Stimulated activated CD8-positive, alpha-beta memory T cell treated with anti-CD3 and anti-CD28 coated beads, Interleukin-7, amount 100 ng/mL, for 1 hour (primary cell): ENCODE data around the gene DCHS2.

Experiments
- DNase-seq, 2 donors: peaks; one replicate each; pipeline ENCODE4 v3.0.0-alpha.2; 2020; ENCODE audit warnings: low read depth in 2 of 2

DCHS2 gene

DNA sequence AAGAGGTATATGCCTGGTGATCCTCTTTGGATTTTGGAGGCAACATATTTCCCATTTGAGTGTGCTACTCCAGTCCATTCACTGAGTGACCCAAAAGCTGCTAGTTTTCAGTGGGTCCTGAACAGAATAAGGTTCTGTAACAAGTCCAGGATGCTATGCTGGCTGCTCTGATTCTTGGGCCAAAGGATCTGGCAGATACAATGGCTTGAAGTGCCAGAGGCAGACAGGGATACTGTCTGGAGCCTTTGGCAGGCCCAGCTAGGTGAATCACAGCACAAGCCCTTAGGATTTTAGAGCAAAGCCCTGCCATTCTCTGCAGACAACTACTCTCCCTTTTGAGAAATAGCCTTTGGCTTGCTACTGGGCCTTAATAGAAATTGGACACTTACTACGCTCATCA, 40.6 kb downstream of the DCHS2 start:
- no peak for DNase-seq

DNA sequence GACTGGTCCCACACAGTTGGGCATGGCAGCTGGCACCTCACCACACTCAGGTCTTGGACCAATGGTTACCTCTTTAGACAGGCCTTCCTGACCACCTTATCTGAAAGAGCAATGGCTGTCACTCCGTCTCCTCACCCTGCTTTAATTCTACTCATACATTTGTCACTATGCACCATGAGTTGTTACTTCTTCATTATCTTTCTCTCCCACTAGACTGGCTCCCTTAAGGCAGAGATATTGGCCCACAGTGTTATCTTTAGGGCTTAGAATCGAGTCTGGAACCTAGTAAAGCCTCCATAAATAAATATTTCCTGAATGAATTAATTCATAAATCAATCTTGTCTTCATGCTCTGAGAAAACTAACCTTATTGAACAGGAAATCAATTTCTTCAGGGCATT, 46.6 kb downstream of the DCHS2 start:
- no peak for DNase-seq

DNA sequence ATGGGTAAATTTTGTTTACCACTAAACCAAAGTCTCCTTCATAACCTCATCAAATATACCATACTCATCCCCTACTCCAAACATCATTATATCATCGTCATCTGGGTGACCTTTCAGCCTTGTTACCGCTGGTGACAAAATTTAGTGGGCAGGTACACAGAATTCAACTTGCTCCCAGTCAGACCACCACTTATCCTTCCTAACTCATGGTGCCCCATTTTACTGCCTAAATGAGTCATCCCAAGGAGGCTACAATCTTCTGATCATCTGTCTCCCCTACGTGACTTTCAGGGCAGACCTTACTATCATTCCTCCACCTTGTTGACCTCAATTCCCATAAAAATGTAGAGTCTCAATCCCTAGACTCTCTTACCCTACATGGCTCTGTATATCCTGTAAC, 49.6 kb downstream of the DCHS2 start:
- no peak for DNase-seq

DNA sequence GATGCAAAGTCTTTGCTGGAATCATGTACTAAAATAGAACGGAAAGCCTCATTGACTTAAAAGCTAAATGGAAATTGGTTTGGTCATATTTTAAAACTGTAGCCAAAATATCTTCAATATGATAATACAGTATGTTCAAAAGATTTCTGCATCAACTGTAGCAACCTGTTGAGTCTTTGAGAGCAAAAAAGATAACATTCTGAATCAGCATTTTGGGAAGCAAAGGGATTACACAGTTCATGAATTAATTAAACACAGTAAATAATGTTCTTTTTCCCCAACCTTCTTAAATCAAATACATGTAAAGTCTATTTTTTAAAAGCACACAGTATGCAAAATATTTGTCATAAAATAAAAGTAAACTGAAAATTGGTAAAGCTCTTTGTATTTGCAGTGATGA, 50.5 kb downstream of the DCHS2 start:
- no peak for DNase-seq

DNA sequence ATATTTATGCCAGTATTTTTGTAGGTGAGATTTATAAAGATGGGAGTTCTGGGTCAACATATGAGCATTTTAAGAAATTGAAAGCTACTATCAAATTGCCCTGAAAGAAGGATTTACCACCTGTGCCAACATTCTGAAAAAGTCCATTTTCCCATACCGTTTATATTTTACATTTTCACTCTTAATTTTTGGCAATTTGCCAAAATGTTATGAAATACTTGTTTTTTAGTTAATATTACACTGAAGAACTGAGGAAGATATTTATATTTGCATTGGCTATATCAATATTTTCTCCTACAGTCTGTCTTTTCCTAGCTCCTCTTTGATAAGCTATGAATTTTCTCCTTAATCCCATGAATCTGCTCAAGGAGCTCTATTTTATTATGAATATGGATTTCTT, 52.4 kb downstream of the DCHS2 start:
- DNase-seq, result no peak

DNA sequence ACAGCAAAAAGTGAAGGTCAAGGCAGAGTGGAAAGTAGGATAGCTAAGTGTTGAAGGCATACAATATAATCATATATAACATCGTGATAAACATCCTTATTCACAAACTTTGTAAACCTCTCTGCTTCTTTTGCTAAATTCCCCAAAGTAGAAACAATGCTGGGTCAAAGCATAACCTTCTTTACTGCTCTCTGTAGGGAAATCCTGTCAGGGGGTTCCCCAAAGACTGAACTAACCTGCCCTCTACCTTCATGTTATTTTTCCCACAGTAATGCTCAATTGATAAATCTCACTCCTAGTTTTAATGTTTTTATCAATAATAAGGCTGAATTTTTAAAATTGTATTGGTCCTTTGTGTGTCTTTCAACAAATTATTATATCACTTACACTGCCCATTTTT, 55.7 kb downstream of the DCHS2 start:
- DNase-seq, result no peak

DNA sequence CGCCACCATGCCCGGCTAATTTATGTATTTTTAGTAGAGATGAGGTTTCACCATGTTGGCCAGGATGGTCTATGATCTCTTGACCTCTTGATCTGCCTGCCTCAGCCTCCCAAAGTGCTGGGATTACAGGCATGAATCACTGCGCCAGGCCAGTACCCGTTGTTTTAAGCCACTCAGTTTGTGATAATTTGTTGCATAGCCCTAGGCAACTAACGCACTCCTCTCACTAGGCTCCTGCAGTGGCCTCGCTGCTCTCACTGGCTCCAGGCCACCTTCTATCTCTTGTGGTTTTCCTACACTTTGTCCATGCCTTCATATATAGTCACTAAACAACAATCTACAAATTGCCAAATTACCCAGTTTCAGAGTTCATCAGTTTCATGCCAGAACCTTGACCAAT, 58.1 kb downstream of the DCHS2 start:
- no peak for DNase-seq

DNA sequence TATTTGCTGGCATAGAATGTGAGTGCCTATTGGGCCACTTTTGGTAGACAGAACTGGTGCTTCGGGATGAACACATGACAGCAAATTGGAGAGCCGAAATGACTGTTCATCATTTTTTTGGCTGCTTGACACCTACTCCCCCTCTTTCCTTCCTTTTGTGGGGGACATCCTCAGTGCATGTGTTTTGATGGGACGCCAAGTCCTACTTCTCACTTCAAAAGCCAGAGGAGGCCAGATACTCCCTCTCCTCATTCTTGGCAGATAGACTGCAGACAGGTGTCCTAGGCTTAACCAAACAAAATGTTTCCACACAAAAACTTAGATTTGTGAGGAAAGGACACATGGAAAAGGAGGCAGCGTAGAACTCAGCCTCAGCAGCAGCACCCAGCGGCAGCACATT, 62.4 kb downstream of the DCHS2 start:
- no peak for DNase-seq

DNA sequence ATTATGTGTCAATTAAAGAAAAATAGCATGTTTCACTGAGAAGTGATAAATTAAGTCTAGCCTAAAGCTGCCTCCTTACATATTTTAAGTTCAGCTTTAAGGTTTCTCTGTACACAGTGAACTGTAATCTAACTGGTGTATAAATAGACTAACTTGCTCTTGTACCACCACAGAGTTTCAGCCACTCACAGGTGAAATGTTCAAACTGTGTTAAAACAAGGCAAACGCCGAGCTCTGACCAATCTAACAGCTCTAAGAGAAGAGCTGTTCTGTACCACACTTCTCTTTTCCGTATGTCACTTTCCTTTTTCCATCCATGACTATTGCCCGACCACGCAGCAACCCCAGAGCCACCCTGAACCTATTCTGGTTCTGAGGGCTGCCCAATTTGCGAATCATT, 64.5 kb downstream of the DCHS2 start:
- DNase-seq, result no peak

DNA sequence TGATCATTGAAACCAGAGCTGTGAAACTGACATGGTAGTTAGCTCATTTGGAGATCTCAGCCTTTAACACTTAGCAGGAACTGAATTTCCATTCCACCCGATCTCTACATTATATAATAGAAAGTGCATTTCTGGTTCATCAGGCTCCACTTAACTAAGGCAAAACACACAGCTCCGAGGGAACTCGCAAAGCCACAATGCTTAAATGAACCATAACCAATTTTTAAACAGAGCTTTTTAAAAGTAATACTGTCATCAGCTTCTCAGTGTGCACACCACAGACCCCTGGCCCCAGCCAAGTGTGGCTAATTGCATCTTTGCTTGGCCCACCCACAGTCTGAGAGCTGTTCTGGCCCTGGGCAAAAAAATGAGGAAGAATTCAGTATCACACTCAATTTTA, 66.1 kb downstream of the DCHS2 start:
- DNase-seq, result no peak

DNA sequence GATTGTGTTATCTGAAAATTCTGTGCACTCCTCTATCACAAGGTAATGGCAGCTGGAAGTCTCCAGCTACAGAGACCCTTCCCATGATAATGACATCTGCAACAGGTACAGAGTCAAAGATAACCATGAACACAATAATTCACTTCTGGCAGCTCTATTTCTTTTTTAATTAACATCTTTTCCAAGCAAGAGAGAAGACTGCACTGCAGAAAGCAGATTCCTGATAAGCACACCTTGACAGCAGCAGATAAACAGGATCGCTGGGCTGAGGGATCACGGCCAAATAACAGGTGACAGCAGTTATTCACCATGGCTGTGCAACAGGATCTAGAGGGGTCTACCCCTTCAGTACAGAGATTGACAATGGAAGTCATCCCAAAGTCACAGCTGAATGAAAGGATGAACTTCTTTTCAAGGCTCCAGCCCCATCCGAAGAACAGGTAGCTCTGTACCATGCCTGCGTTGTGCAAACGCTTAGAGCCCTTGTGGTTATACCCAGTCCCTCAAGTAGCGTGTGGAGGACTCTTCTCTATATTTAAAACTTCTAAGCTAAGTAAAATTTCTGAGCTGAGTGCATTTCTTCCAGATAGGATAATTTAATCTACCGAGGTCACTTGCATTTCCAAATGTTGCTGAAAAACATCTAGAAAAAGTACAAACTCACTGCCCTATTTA, 66.7 kb downstream of the DCHS2 start:
- no peak for DNase-seq

DNA sequence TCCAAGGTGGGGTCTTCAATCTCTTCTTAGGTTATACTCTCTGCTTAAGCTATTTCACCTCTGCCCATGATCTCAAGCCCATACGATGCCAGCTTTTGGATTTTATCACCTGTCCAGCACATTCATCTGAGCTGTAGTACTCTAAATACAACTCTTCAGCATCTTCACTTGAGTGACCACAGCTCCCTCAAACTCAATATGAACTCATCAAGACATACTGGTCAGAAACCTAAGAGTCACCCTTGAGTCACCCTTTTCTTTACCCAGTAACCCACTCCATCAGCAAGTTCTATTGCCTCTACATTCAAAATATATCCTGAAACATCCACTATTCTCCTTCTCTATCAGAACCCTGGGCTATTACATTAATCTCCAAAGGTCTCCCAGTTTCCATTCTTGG, 69.4 kb downstream of the DCHS2 start:
- no peak for DNase-seq

DNA sequence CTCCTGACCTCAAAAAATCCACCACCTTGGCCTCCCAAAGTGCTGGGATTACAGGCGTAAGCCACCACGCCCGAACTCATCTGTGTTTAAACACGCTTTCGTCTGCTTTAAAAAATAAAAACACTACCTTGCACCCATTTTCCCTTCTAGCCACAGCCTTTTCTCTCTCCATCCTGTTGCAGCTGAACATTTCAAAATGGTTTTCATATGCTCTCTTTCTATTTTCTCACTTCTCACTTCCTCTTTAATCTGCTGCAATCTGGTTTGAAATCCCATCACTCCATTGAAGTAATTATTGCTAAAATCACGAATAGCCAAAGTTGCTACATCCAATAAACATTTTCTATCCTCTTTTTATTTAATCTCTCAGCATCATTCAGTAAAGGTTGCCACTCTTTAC, 70.0 kb downstream of the DCHS2 start:
- no peak for DNase-seq

DNA sequence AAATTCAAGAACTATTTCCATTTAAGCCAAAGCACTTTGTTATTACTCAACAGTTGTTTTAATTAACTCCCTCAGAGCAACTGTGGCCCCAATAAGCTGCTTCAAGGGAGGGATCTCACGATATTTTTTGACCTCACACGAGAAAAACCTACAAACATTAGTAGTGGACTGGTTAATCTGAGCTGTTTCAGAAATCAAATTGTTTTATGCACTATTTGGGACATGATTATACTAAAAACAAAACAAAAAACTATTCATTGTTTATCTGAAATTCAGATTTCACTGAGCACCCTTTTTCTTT, 74.3 kb downstream of the DCHS2 start:
- no peak for DNase-seq

DNA sequence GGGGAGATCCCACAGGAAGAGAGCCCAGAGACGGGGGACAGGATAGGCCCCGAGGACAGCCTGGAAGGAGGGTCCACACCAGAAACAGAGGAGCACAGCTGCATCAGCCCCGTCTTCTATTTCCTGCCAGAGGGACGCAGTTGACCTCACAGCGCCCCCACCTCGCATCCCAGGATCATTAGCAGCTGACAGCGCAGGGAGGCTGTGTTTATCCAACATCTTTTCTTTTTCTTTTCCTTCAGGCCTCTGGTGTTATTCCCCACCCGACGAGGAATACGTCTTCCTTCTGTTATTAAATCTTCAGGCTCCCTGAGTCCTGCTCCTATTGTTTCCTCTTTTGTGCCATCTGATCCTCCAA, 75.4 kb downstream of the DCHS2 start:
- DNase-seq, result no peak

DNA sequence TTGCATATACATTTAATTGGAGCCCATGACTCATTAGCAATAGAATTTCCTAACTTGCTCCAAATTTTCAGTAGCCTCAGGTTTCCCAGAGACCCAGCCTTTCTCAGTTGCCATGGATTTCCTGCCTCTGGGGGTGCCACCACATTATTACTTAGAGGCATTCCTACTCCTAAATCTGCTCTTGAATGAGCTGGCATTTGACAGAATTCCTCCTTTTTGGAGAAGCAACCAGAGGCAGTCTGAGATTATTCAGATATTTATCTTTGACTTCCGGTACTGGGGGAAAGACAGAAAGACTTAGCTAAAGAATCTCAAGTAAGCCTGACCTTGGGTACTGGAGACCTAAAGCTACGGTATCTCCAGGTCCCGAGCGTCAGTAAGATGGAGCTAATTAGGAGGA, 76.3 kb downstream of the DCHS2 start:
- DNase-seq, result no peak

DNA sequence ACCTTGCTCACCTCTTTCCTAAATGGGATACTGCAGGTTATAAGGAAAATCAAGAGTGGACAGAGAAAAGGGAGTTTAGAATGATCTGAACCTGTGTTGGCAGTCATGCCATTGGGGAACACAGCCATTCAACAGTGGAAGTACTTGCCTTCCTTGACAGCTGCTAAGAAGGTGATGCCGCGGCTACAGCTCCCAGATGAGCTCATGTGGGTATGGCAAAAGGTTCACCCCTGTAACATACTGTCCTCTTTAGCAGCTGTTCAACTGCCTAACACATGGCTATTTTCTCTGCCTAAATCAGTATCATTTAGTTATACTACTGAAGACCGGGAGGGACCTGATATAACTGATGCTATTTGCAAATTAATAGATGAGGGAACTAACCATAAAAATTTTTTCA, 76.8 kb downstream of the DCHS2 start:
- no peak for DNase-seq

DNA sequence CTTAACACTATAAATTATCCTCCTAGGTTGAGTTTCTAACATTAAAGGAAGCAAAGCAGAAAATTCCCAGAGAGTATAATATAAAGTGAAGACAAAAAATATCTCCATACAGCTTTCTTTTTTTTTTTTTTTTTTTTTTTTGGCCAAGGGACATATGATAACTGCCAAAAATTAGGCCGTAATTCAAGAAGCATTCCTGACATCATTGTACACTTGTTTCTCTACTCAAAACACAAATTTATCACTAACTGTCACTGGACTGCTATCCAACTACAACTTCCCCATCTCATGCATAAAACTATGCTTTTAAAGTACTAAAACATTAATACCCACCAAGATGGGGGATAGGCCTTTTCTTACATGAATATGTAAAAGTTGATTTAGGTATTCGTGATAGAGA, 77.2 kb downstream of the DCHS2 start:
- no peak for DNase-seq

DNA sequence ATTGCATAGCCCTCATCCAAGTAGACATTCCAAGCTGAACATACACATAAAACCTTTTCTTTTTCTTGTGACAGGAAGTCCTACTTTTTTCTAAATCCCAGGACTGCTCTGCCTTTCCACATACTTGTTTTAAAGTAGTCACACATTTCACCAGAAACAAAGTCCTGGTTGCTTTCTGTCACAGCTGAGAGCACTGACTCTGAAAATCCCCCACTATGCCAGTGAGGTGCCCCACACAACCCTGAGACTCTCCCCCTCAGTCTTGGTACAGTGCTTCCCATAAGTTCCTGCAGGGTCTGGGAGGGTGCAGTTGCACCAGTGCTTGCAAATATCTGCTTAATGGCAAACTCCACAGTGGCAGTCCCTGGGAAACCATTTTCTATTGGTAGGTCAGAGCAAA, 84.2 kb downstream of the DCHS2 start:
- DNase-seq, result no peak

DNA sequence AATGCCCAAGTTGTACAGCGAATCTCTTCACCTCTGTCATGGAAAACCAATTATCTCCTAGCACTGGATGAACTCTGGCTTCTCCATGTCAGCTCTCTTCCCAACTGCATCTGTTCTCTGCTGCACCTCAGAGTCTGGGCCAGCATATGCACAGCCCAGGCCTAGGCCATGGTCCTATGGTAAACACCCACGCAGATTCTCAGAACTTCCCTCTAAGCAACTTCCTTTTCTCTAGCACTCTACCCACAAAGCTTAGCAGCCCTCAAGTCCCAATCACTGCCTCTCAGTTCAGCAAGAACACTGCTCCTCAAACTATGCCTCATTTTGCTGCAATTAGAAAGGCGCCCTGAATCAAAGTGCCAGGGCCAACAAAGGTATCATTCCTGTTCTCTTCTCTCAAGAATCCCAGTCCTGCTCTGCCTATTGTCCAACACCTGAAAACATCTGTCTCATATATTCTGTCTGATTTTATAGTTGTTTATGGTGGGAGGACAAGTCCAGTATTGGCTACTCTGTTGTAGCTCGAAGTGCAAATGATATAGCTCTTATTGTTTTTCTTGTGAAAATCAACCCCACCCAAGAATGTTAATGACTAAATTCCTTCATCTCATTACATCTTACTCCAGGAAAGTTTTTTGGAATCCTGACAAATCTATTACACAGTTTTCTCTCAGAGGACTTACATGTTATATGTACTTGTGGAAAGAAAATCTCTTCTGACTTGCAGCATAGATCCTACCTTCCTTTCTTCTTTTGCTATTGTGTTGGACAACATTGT, 85.4 kb downstream of the DCHS2 start:
- DNase-seq, result no peak

DNA sequence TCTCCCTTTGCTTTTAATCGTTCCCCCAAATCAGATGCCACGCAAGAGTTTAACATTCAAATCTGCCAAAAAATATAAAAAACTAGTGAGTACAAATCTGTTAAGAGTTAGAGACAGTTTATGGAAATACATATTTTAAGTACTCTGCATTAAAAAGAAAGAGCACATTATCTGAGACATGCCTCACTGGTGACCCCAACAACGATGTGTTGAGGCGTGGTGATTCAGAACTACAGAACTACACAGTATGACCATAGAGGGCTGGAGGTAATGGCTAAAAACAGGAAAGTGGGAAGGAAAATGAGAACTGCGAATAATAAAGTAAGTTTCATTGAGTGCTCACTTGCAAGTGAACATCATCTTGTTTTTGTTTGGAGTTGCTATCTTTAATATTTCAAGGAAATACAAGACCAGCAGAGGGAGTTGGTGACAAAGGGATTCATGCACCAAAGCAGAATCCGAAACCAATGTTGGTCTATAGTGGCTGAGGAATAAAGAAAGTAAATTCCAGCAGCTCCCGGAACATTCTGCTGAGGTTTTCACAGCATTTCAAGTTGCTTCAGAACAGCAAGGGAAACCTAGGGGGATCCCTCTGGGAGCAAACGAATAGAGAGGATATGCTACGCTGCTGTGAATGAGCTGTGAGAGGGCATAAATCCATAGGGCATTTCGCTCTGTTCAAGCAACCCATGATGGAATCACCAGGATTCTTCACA, 92.2 kb downstream of the DCHS2 start:
- no peak for DNase-seq

DNA sequence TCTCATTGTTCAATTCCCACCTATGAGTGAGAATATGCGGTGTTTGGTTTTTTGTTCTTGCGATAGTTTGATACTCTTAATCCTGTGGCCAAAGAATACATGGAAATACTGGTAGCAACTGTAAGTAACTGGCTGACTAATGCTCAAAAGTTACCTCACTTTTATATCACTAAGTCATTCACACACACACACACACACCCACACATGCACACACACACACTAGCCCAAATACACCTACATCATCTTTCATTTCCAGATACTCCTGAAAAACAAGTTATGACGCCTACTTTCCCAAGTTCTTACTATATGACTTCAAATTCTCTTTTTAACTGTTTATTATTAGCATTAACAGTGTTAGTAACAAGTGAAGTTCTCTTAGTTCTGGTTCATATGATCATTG, 101.3 kb downstream of the DCHS2 start:
- DNase-seq, result no peak

DNA sequence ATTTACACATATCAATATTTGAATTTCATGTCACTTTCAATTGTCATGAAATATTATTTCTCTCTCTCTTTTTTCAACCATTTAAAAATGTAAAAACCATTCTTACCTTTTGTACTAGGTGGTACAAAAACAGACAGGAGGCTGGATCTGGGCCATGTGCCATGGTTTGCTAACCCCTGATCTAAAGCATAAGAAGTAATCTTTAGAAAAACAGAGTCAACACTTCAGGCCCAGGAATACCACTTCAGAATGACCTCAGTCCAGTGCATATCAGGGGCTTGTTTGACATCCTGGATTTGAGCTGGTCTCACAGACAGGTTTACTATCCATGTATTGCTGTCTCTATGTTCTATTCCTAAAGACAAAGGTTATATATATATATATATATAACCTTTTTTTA, 102.5 kb downstream of the DCHS2 start:
- DNase-seq, result no peak
